ENCODE results near the gene HDGF. TPM values are rescaled to one million over a fixed set of nuclear protein-coding genes. Genes with fewer than 3 reads are reported as not detected.

HDGF gene
- total and polyA plus RNA-seq, 4 experiments from 2014 or later, result 23.8 to 97.0 (median 71.3) TPM

Other genes with a start within 250 kb of the HDGF start
- gene IQGAP3, start 179.1 kb downstream of the HDGF start, total RNA-seq, result not detected
- gene IQGAP3, start 179.1 kb downstream of the HDGF start, polyA plus RNA-seq, result not detected
- gene TTC24, start 172.0 kb downstream of the HDGF start, total RNA-seq, result under 1 TPM; 0.84 to 0.91 TPM
- gene TTC24, start 172.0 kb downstream of the HDGF start, polyA plus RNA-seq, result under 1 TPM in 1 of 2 donors, not detected in 1; 0.12 TPM
- gene NAXE, start 159.9 kb downstream of the HDGF start, total RNA-seq, result 10 to 100 TPM; 46.7 to 49.5 TPM
- 100 to 1,000 TPM in 1 of 2 donors, 10 to 100 TPM in 1; 93.3 to 152 TPM for gene NAXE, start 159.9 kb downstream of the HDGF start, polyA plus RNA-seq
- 10 to 100 TPM; 26.9 to 30.7 TPM for gene GPATCH4, start 150.2 kb downstream of the HDGF start, total RNA-seq
- 10 to 100 TPM in 1 of 2 donors, 1 to 10 TPM in 1; 8.1 to 58.5 TPM for gene GPATCH4, start 150.2 kb downstream of the HDGF start, polyA plus RNA-seq
- gene HAPLN2, start 132.3 kb downstream of the HDGF start, total RNA-seq, result not detected
- not detected for gene HAPLN2, start 132.3 kb downstream of the HDGF start, polyA plus RNA-seq
- gene BCAN, start 109.6 kb downstream of the HDGF start, total RNA-seq, result not detected
- gene BCAN, start 109.6 kb downstream of the HDGF start, polyA plus RNA-seq, result not detected
- gene NES, start 74.3 kb downstream of the HDGF start, total RNA-seq, result not detected
- not detected for gene NES, start 74.3 kb downstream of the HDGF start, polyA plus RNA-seq
- gene CRABP2, start 46.1 kb downstream of the HDGF start, total RNA-seq, result under 1 TPM; 0.55 to 0.61 TPM
- under 1 TPM in 1 of 2 donors, not detected in 1; 0.21 TPM for gene CRABP2, start 46.1 kb downstream of the HDGF start, polyA plus RNA-seq
- gene METTL25B, start 23.2 kb downstream of the HDGF start, total RNA-seq, result 10 to 100 TPM; 30.5 to 35.7 TPM
- 1 to 10 TPM; 4.6 to 7.5 TPM for gene METTL25B, start 23.2 kb downstream of the HDGF start, polyA plus RNA-seq
- gene ISG20L2, start 22.9 kb downstream of the HDGF start, total RNA-seq, result 10 to 100 TPM; 47.9 to 53.1 TPM
- gene ISG20L2, start 22.9 kb downstream of the HDGF start, polyA plus RNA-seq, result 10 to 100 TPM; 11.4 to 19.3 TPM
- gene MRPL24, start 10.6 kb downstream of the HDGF start, total RNA-seq, result 10 to 100 TPM; 44.1 to 47.4 TPM
- 100 to 1,000 TPM in 1 of 2 donors, 10 to 100 TPM in 1; 86.7 to 150 TPM for gene MRPL24, start 10.6 kb downstream of the HDGF start, polyA plus RNA-seq
- 10 to 100 TPM; 60.9 to 61.3 TPM for gene PRCC, start 15.9 kb upstream of the HDGF start, total RNA-seq
- gene PRCC, start 15.9 kb upstream of the HDGF start, polyA plus RNA-seq, result 10 to 100 TPM; 32.8 to 52.7 TPM
- gene SH2D2A, start 65.2 kb upstream of the HDGF start, total RNA-seq, result 10 to 100 TPM; 55.1 to 63.6 TPM
- gene SH2D2A, start 65.2 kb upstream of the HDGF start, polyA plus RNA-seq, result 10 to 100 TPM; 29.1 to 53.9 TPM
- gene INSRR, start 107.4 kb upstream of the HDGF start, total RNA-seq, result under 1 TPM in 1 of 2 experiments, not detected in 1; 0.06 TPM
- not detected for gene INSRR, start 107.4 kb upstream of the HDGF start, polyA plus RNA-seq
- gene NTRK1, start 109.2 kb upstream of the HDGF start, total RNA-seq, result under 1 TPM in 1 of 2 experiments, not detected in 1; 0.23 TPM
- not detected for gene NTRK1, start 109.2 kb upstream of the HDGF start, polyA plus RNA-seq
- under 1 TPM; 0.32 to 0.36 TPM for gene PEAR1, start 142.0 kb upstream of the HDGF start, total RNA-seq
- not detected for gene PEAR1, start 142.0 kb upstream of the HDGF start, polyA plus RNA-seq
- not detected for gene LRRC71, start 169.0 kb upstream of the HDGF start, total RNA-seq
- gene LRRC71, start 169.0 kb upstream of the HDGF start, polyA plus RNA-seq, result not detected

Measured in CD4-positive, alpha-beta memory T cell (primary cell).